Measurements from ENCODE around the gene F2.

DNA sequence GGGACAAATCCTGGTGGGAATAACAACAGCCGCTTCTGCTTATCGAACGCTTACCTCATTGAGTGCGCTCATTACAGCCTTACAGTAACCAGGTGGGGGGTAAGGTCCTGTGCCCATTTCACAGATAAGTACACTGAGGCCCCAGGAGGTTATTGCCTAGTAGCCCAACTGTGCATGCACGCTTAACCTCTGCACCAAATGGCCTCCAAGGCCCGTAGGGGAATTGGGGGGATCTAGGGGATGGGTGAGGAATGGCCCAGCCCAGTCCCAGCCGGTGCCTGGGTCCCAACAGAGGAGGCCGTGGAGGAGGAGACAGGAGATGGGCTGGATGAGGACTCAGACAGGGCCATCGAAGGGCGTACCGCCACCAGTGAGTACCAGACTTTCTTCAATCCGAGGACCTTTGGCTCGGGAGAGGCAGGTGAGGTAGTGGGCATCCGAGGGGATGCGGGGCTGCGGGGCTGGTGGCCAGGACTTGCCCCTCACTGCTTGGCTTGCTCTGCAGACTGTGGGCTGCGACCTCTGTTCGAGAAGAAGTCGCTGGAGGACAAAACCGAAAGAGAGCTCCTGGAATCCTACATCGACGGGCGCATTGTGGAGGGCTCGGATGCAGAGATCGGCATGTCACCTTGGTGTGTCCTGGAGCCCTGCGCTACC lies 7.3 kb downstream of the F2 start:
- TF ChIP-seq, protein P1, sequence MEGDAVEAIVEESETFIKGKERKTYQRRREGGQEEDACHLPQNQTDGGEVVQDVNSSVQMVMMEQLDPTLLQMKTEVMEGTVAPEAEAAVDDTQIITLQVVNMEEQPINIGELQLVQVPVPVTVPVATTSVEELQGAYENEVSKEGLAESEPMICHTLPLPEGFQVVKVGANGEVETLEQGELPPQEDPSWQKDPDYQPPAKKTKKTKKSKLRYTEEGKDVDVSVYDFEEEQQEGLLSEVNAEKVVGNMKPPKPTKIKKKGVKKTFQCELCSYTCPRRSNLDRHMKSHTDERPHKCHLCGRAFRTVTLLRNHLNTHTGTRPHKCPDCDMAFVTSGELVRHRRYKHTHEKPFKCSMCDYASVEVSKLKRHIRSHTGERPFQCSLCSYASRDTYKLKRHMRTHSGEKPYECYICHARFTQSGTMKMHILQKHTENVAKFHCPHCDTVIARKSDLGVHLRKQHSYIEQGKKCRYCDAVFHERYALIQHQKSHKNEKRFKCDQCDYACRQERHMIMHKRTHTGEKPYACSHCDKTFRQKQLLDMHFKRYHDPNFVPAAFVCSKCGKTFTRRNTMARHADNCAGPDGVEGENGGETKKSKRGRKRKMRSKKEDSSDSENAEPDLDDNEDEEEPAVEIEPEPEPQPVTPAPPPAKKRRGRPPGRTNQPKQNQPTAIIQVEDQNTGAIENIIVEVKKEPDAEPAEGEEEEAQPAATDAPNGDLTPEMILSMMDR (IDR thresholded peaks at IDR 0.05; ENCODE audit: borderline replicate concordance, extremely low read depth, low read length, poor library complexity, severe bottlenecking) = no peak
- no peak for TF ChIP-seq EZH2 (IDR thresholded peaks at IDR 0.05; ENCODE audit: borderline replicate concordance, low read depth, low read length, severe bottlenecking)
